Measurements from ENCODE around the gene HSD17B4.
"Not testable (repeated sequence)": the region's sequence is repeated elsewhere in the genome, so short reads cannot be mapped to it uniquely, and the experiment has no call there.

The HSD17B4 gene

GRCh38 chr5:119470851-119471451, 18.7 kb downstream of the HSD17B4 start:
- peak in 1 of 2 experiments; percentile 63 for DNase-seq (ENCODE audit: low read depth in 1 of 2, low spot score in 1 of 2)
- no peak for TF ChIP-seq JUND (IDR thresholded peaks at IDR 0.05; ENCODE audit: low read depth)
- in situ Hi-C loops (cut with HindIII; ENCODE audit: low pct_unique_long_range_greater_than_20kb, low sequenced_read_pairs), result no loop called here

GRCh38 chr5:119473241-119473640, 20.9 kb downstream of the HSD17B4 start:
- DNase-seq (ENCODE audit: low read depth in 1 of 2, low spot score in 1 of 2), result no peak
- TF ChIP-seq JUND (IDR thresholded peaks at IDR 0.05; ENCODE audit: low read depth), result no peak
- in situ Hi-C loops (cut with HindIII; ENCODE audit: low pct_unique_long_range_greater_than_20kb, low sequenced_read_pairs), result no loop called here

- in situ Hi-C loops (cut with HindIII; ENCODE audit: low pct_unique_long_range_greater_than_20kb, low sequenced_read_pairs), result no loop called here
- DNase-seq (ENCODE audit: low read depth in 1 of 2, low spot score in 1 of 2), result no peak
- no peak for TF ChIP-seq JUND (IDR thresholded peaks at IDR 0.05; ENCODE audit: low read depth)
Measured at GRCh38 chr5:119476341-119476740, 24.0 kb downstream of the HSD17B4 start.

- in situ Hi-C loops (cut with HindIII; ENCODE audit: low pct_unique_long_range_greater_than_20kb, low sequenced_read_pairs), result no loop called here
- no peak for TF ChIP-seq JUND (IDR thresholded peaks at IDR 0.05; ENCODE audit: low read depth)
- no peak for DNase-seq (ENCODE audit: low read depth in 1 of 2, low spot score in 1 of 2)
Measured at GRCh38 chr5:119478781-119479180, 26.5 kb downstream of the HSD17B4 start.

- DNase-seq (ENCODE audit: low read depth in 1 of 2, low spot score in 1 of 2); in situ Hi-C loops (cut with HindIII; ENCODE audit: low pct_unique_long_range_greater_than_20kb, low sequenced_read_pairs): not testable (repeated sequence)
Measured at GRCh38 chr5:119480629-119481028, 28.3 kb downstream of the HSD17B4 start.

GRCh38 chr5:119483155-119483554, 30.9 kb downstream of the HSD17B4 start:
- in situ Hi-C loops (cut with HindIII; ENCODE audit: low pct_unique_long_range_greater_than_20kb, low sequenced_read_pairs), result no loop called here
- no peak for TF ChIP-seq JUND (IDR thresholded peaks at IDR 0.05; ENCODE audit: low read depth)
- DNase-seq (ENCODE audit: low read depth in 1 of 2, low spot score in 1 of 2), result no peak

GRCh38 chr5:119484884-119485283, 32.6 kb downstream of the HSD17B4 start:
- TF ChIP-seq JUND (IDR thresholded peaks at IDR 0.05; ENCODE audit: low read depth), result no peak
- no peak for DNase-seq (ENCODE audit: low read depth in 1 of 2, low spot score in 1 of 2)
- in situ Hi-C loops (cut with HindIII; ENCODE audit: low pct_unique_long_range_greater_than_20kb, low sequenced_read_pairs), result no loop called here

GRCh38 chr5:119501671-119502179, 49.4 kb downstream of the HSD17B4 start:
- DNase-seq (ENCODE audit: low read depth in 1 of 2, low spot score in 1 of 2), result peak; percentile 30 to 64
- no peak for TF ChIP-seq JUND (IDR thresholded peaks at IDR 0.05; ENCODE audit: low read depth)
- in situ Hi-C loops (cut with HindIII; ENCODE audit: low pct_unique_long_range_greater_than_20kb, low sequenced_read_pairs), result no loop called here

GRCh38 chr5:119503939-119504338, 51.6 kb downstream of the HSD17B4 start:
- DNase-seq (ENCODE audit: low read depth in 1 of 2, low spot score in 1 of 2); in situ Hi-C loops (cut with HindIII; ENCODE audit: low pct_unique_long_range_greater_than_20kb, low sequenced_read_pairs): not testable (repeated sequence)

- TF ChIP-seq JUND (IDR thresholded peaks at IDR 0.05; ENCODE audit: low read depth), result no peak
- in situ Hi-C loops (cut with HindIII; ENCODE audit: low pct_unique_long_range_greater_than_20kb, low sequenced_read_pairs), result no loop called here
Measured at GRCh38 chr5:119512277-119512676, 60.0 kb downstream of the HSD17B4 start.

GRCh38 chr5:119515192-119515591, 62.9 kb downstream of the HSD17B4 start:
- no peak for DNase-seq (ENCODE audit: low read depth in 1 of 2, low spot score in 1 of 2)
- no peak for TF ChIP-seq JUND (IDR thresholded peaks at IDR 0.05; ENCODE audit: low read depth)
- in situ Hi-C loops (cut with HindIII; ENCODE audit: low pct_unique_long_range_greater_than_20kb, low sequenced_read_pairs), result no loop called here

More at GRCh38 chr5:119512277-119512676, 60.0 kb downstream of the HSD17B4 start:
- no peak for DNase-seq (ENCODE audit: low read depth in 1 of 2, low spot score in 1 of 2)

- in situ Hi-C loops (cut with HindIII; ENCODE audit: low pct_unique_long_range_greater_than_20kb, low sequenced_read_pairs); DNase-seq (ENCODE audit: low read depth in 1 of 2, low spot score in 1 of 2): not testable (repeated sequence)
Measured at GRCh38 chr5:119517115-119517514, 64.8 kb downstream of the HSD17B4 start.

GRCh38 chr5:119521232-119521631, 68.9 kb downstream of the HSD17B4 start:
- DNase-seq (ENCODE audit: low read depth in 1 of 2, low spot score in 1 of 2), result no peak
- TF ChIP-seq JUND (IDR thresholded peaks at IDR 0.05; ENCODE audit: low read depth), result no peak
- in situ Hi-C loops (cut with HindIII; ENCODE audit: low pct_unique_long_range_greater_than_20kb, low sequenced_read_pairs), result no loop called here

- in situ Hi-C loops (cut with HindIII; ENCODE audit: low pct_unique_long_range_greater_than_20kb, low sequenced_read_pairs), result no loop called here
- no peak for DNase-seq (ENCODE audit: low read depth in 1 of 2, low spot score in 1 of 2)
Measured at GRCh38 chr5:119522841-119523240, 70.5 kb downstream of the HSD17B4 start.

More at GRCh38 chr5:119522841-119523240, 70.5 kb downstream of the HSD17B4 start:
- TF ChIP-seq JUND (IDR thresholded peaks at IDR 0.05; ENCODE audit: low read depth), result no peak

Measured in T47D (cell line).